Measurements from ENCODE around the gene DSC1.

DNA sequence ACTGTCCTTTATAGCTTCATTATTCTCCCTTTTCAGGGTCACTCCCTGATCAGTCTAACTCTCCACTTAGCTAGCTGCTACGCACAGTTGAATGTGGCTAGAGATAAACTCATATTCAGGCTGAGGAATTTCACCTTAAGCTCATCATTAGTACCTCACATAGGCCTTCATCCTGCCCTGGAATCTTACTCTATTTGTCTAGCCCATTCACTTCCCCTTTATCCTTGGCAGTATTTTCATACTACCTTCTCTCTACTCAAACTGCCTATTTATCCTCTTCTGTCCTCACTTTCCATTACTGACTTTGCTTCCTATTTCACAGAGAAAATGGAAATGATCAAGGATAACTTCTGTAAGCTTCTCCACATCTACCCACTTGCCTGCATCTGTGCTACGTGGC, 49.9 kb downstream of the DSC1 start:
- TF ChIP-seq EP300 (IDR thresholded peaks at IDR 0.05) (no peak), POLR2AphosphoS5 (IDR thresholded peaks at IDR 0.05) (no peak)
- TF ChIP-seq, protein P1, sequence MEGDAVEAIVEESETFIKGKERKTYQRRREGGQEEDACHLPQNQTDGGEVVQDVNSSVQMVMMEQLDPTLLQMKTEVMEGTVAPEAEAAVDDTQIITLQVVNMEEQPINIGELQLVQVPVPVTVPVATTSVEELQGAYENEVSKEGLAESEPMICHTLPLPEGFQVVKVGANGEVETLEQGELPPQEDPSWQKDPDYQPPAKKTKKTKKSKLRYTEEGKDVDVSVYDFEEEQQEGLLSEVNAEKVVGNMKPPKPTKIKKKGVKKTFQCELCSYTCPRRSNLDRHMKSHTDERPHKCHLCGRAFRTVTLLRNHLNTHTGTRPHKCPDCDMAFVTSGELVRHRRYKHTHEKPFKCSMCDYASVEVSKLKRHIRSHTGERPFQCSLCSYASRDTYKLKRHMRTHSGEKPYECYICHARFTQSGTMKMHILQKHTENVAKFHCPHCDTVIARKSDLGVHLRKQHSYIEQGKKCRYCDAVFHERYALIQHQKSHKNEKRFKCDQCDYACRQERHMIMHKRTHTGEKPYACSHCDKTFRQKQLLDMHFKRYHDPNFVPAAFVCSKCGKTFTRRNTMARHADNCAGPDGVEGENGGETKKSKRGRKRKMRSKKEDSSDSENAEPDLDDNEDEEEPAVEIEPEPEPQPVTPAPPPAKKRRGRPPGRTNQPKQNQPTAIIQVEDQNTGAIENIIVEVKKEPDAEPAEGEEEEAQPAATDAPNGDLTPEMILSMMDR (IDR thresholded peaks at IDR 0.05): no peak
